ENCODE measurements around the gene PDE4B.

The PDE4B gene

DNA sequence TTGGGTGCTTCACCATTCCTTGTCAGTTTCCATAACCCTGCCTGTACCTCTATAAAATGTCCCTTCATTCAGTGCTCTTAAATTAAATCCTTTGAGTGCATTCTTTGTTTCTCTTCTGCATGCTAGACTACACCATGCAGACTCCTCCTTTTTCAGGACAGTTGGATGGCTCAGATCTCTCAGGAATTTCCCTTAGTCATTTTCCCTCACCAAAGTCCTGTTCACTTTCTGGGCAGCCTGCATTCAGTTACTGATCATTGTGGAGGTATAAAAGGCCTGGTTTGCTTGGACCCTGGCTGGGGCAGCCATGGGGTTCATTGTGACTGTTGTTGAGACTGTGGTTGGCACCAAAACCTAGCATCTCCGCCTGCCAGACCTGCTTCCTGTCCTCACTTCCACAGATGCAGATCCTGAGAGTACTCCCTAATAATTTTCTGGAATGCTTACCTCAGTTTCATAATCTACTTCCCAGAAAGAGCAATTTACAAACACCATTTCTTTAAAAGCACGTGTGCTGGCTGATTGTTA, 88.4 kb downstream of the PDE4B start:
- Histone ChIP-seq H3K9ac (ENCODE audit: low read length) (no peak overlapping the region), H3K4me1 (ENCODE audit: insufficient read depth, low read length, severe bottlenecking) (no peaks in the 10 kb centered on the region), H3K79me2 (ENCODE audit: insufficient read depth, low read length) (no peaks in the 10 kb centered on the region), H3K9me2 (ENCODE audit: low read depth, low read length) (no peaks in the 10 kb centered on the region), H3K9me3 (ENCODE audit: low read length) (no peaks in the 10 kb centered on the region), H2AFZ (ENCODE audit: low read length) (no peak overlapping the region), H3F3A (ENCODE audit: insufficient read depth, low read length) (no peaks in the 10 kb centered on the region), H3K4me3 (ENCODE audit: low read depth, low read length, poor library complexity, severe bottlenecking) (no peak overlapping the region), H3K36me3 (ENCODE audit: insufficient read depth, low read length) (no peaks in the 10 kb centered on the region), H3K27me3 (ENCODE audit: insufficient read depth, low read length) (no peaks in the 10 kb centered on the region), H3K27ac (ENCODE audit: low read depth, low read length, poor library complexity, severe bottlenecking) (no peak overlapping the region), H3K4me2 (ENCODE audit: low read length) (no peak overlapping the region), H4K20me1 (ENCODE audit: insufficient read depth, low read length) (no peaks in the 10 kb centered on the region)
- no peak for TF ChIP-seq EZH2 (IDR thresholded peaks at IDR 0.05; ENCODE audit: borderline replicate concordance, low read length)
- TF ChIP-seq, protein P1, sequence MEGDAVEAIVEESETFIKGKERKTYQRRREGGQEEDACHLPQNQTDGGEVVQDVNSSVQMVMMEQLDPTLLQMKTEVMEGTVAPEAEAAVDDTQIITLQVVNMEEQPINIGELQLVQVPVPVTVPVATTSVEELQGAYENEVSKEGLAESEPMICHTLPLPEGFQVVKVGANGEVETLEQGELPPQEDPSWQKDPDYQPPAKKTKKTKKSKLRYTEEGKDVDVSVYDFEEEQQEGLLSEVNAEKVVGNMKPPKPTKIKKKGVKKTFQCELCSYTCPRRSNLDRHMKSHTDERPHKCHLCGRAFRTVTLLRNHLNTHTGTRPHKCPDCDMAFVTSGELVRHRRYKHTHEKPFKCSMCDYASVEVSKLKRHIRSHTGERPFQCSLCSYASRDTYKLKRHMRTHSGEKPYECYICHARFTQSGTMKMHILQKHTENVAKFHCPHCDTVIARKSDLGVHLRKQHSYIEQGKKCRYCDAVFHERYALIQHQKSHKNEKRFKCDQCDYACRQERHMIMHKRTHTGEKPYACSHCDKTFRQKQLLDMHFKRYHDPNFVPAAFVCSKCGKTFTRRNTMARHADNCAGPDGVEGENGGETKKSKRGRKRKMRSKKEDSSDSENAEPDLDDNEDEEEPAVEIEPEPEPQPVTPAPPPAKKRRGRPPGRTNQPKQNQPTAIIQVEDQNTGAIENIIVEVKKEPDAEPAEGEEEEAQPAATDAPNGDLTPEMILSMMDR (IDR thresholded peaks at IDR 0.05; ENCODE audit: low read length) = no peak

DNA sequence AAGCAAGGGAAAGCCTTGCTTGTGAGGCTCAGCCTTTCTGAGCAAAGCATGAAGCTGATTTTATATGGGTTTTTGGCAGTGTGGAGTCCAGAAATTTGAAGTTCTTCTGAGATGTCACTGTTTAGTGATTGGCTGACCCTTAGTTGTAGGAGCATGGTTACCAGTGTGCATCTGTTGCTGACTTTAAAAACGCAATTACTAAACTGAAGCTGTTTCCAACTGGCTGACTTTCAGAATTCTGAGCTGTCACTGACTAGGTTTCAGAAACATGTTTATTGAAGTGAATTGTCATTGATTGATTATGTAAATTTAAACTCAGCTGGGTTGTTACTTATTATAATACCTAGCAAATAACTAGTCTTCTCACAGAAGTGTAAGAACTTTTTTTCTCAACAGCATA, 89.4 kb downstream of the PDE4B start:
- H3K4me1 ChIP-seq (ENCODE audit: insufficient read depth, low read length, severe bottlenecking) = no peaks in the 10 kb centered on the region
- H3K9ac ChIP-seq (ENCODE audit: low read length) = no peak overlapping the region
- H2AFZ ChIP-seq (ENCODE audit: low read length) = no peak overlapping the region
- H4K20me1 ChIP-seq (ENCODE audit: insufficient read depth, low read length) = no peaks in the 10 kb centered on the region
- H3K9me3 ChIP-seq (ENCODE audit: low read length) = no peaks in the 10 kb centered on the region
- no peak overlapping the region for H3K4me3 ChIP-seq (ENCODE audit: low read depth, low read length, poor library complexity, severe bottlenecking)
- no peaks in the 10 kb centered on the region for H3K79me2 ChIP-seq (ENCODE audit: insufficient read depth, low read length)
- no peaks in the 10 kb centered on the region for H3K9me2 ChIP-seq (ENCODE audit: low read depth, low read length)
- H3K4me2 ChIP-seq (ENCODE audit: low read length) = no peak overlapping the region
- no peaks in the 10 kb centered on the region for H3K36me3 ChIP-seq (ENCODE audit: insufficient read depth, low read length)
- H3F3A ChIP-seq (ENCODE audit: insufficient read depth, low read length) = no peaks in the 10 kb centered on the region
- H3K27me3 ChIP-seq (ENCODE audit: insufficient read depth, low read length) = no peaks in the 10 kb centered on the region
- TF ChIP-seq EZH2 (IDR thresholded peaks at IDR 0.05; ENCODE audit: borderline replicate concordance, low read length) = no peak
- TF ChIP-seq, protein P1 (IDR thresholded peaks at IDR 0.05; ENCODE audit: low read length) = no peak
- H3K27ac ChIP-seq (ENCODE audit: low read depth, low read length, poor library complexity, severe bottlenecking) = no peak overlapping the region

DNA sequence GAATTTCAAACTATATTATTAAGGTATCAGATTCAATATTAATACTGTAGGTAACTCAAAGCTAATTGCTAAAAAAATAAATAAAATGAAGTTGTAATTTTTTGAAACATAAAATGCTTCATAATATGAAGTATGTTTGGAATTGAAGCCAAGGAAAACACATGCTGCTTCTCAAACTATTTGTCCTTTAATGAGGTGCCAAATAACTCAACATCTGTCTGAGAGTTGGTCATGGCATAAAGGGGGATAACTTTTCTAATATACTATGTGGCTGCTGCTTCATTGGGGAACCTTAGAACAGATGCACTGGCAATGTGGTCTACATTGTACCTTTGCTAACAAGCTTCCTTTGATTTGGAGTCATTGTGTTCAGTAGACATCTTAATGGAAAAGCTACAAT, 96.7 kb downstream of the PDE4B start:
- H3K36me3 ChIP-seq (ENCODE audit: insufficient read depth, low read length) = no peaks in the 10 kb centered on the region
- H2AFZ ChIP-seq (ENCODE audit: low read length) = no peak overlapping the region
- no peaks in the 10 kb centered on the region for H4K20me1 ChIP-seq (ENCODE audit: insufficient read depth, low read length)
- H3K9me2 ChIP-seq (ENCODE audit: low read depth, low read length) = no peaks in the 10 kb centered on the region
- no peaks in the 10 kb centered on the region for H3F3A ChIP-seq (ENCODE audit: insufficient read depth, low read length)
- no peak overlapping the region for H3K4me3 ChIP-seq (ENCODE audit: low read depth, low read length, poor library complexity, severe bottlenecking)
- H3K9ac ChIP-seq (ENCODE audit: low read length) = no peak overlapping the region
- H3K27ac ChIP-seq (ENCODE audit: low read depth, low read length, poor library complexity, severe bottlenecking) = no peak overlapping the region
- no peaks in the 10 kb centered on the region for H3K4me1 ChIP-seq (ENCODE audit: insufficient read depth, low read length, severe bottlenecking)
- H3K79me2 ChIP-seq (ENCODE audit: insufficient read depth, low read length) = no peaks in the 10 kb centered on the region
- no peak overlapping the region for H3K4me2 ChIP-seq (ENCODE audit: low read length)
- no peaks in the 10 kb centered on the region for H3K27me3 ChIP-seq (ENCODE audit: insufficient read depth, low read length)
- no peaks in the 10 kb centered on the region for H3K9me3 ChIP-seq (ENCODE audit: low read length)
- TF ChIP-seq, protein P1 (IDR thresholded peaks at IDR 0.05; ENCODE audit: low read length) = no peak
- TF ChIP-seq EZH2 (IDR thresholded peaks at IDR 0.05; ENCODE audit: borderline replicate concordance, low read length) = no peak
